GM12864 (cell line): Measurements from ENCODE around the gene DOC2B.

ENCODE experiments used
- DNase-seq: peaks from one replicate; pipeline ENCODE4 v3.0.0-alpha.2; 2011; ENCODE audit warnings: low read depth
- H3K4me3 ChIP-seq: 2 replicates; pipeline ENCODE4 v1.5.1; 2011; ENCODE audit warnings: mild to moderate bottlenecking, low read depth, low read length, control low read depth
- TF ChIP-seq, protein P1 (sequence below): IDR thresholded peaks from 2 replicates; pipeline ENCODE4 v1.5.1; 2011; ENCODE audit warnings: low read depth, mild to moderate bottlenecking, moderate library complexity, low read length, control low read depth, inconsistent platforms; ENCODE audit errors: missing control alignments

DOC2B gene

DNA sequence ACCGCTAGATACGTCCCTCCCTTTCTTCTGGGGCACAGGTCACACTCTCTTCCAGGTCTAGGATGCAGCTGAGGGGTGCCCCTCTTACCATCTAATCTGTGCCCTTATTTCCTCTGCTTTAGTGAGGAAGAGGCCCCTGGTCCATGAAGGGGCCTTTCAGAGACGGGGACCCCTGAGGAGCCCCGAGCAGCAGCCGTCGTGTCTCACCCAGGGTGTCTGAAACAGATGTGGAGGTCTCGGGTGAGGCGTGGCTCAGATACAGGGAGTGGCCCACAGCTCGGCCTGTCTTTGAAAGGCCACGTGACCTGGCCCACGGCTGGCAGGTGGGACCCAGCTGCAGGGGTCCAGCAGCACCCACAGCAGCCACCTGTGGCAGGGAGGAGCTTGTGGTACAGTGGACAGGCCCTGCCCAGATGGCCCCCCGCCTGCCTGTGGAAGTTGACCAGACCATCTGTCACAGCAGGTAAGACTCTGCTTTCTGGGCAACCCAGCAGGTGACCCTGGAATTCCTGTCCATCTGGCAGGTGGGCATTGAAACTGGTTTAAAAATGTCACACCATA lies 28.5 kb downstream of the DOC2B start:
- no peak overlapping the region for H3K4me3 ChIP-seq
- DNase-seq, result no peak
- TF ChIP-seq, protein P1, sequence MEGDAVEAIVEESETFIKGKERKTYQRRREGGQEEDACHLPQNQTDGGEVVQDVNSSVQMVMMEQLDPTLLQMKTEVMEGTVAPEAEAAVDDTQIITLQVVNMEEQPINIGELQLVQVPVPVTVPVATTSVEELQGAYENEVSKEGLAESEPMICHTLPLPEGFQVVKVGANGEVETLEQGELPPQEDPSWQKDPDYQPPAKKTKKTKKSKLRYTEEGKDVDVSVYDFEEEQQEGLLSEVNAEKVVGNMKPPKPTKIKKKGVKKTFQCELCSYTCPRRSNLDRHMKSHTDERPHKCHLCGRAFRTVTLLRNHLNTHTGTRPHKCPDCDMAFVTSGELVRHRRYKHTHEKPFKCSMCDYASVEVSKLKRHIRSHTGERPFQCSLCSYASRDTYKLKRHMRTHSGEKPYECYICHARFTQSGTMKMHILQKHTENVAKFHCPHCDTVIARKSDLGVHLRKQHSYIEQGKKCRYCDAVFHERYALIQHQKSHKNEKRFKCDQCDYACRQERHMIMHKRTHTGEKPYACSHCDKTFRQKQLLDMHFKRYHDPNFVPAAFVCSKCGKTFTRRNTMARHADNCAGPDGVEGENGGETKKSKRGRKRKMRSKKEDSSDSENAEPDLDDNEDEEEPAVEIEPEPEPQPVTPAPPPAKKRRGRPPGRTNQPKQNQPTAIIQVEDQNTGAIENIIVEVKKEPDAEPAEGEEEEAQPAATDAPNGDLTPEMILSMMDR, result no peak

- no peak overlapping the region for H3K4me3 ChIP-seq
- no peak for DNase-seq
- TF ChIP-seq, protein P1, result no peak
Measured at GRCh38 chr17:151886-152859, 29.3 kb downstream of the DOC2B start.

- no peak for DNase-seq
- TF ChIP-seq, protein P1, result no peak
Measured at GRCh38 chr17:151004-151403, 30.4 kb downstream of the DOC2B start.

DNA sequence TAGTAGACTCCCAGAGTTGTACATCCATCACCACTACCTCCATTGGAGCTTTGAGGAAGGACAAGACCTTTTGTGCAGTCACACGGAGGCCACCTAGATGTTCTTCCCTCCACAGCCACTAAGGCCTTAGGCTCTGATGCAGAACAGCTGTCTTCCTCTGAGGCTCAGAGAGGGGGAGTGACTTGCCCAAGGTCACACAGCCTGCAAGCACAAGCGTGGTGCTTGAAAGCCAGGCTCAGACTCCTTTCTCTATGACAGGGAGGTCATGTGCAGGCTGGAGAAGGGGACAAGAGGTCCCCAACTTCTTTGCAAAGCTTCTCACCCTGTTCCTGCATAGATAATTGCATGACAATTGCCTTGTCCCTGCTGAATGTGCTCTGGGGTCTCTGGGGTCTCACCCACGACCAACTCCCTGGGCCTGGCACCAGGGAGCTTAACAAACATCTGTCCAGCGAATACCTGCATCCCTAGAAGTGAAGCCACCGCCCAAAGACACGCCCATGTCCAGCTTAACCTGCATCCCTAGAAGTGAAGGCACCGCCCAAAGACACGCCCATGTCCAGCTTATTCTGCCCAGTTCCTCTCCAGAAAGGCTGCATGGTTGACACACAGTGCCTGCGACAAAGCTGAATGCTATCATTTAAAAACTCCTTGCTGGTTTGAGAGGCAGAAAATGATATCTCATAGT lies 31.4 kb downstream of the DOC2B start:
- no peak for DNase-seq
- TF ChIP-seq, protein P1, result no peak
- H3K4me3 ChIP-seq, result no peak overlapping the region

More at GRCh38 chr17:151004-151403, 30.4 kb downstream of the DOC2B start:
- H3K4me3 ChIP-seq, result no peak overlapping the region

DNA sequence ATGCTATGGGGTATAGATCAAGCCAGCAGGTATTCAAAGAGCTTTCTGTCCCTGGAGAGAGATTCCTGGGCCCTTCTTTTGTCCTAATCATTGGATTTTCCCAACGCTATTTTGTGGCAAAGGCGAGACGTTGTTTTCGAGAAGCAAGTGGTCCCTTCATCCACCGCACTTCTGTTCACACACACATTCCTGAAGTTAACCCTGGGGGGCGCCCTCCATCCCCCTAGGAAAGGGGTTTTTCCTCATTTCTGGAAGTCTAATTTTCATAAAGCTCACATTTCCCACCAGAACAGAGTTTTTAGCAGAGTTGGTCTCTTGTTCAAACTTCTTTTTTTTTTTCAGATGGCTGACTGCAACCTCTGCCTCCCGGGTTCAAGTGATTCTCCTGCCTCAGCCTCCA lies 32.2 kb downstream of the DOC2B start:
- H3K4me3 ChIP-seq, result no peak overlapping the region
- TF ChIP-seq, protein P1, result no peak
- no peak for DNase-seq

GRCh38 chr17:148757-149156 lies 32.7 kb downstream of the DOC2B start:
- no peak for DNase-seq
- no peak overlapping the region for H3K4me3 ChIP-seq
- TF ChIP-seq, protein P1, result no peak
